ENCODE results near the gene ANXA11. TPM values are rescaled to one million over a fixed set of nuclear protein-coding genes. Genes with fewer than 3 reads are reported as not detected.
"Not testable (repeated sequence)": the region's sequence is repeated elsewhere in the genome, so short reads cannot be mapped to it uniquely, and the experiment has no call there.

Gene ANXA11
- total RNA-seq, 1 donor from 2014 or later: 122 TPM

GRCh38 chr10:80249906-80250305 is 44.6 kb upstream of the ANXA11 start:
- H3K27ac Mint-ChIP-seq (ENCODE audit: unreplicated experiment); H3K9me3 Mint-ChIP-seq (ENCODE audit: unreplicated experiment); H3K27me3 Mint-ChIP-seq (ENCODE audit: low read depth, unreplicated experiment); DNase-seq (ENCODE audit: low read depth); H3K79me2 ChIP-seq (ENCODE audit: insufficient read depth, low read length); H3K4me1 ChIP-seq (ENCODE audit: insufficient read depth, low read length); FAIRE-seq; H3K4me3 ChIP-seq (ENCODE audit: insufficient read depth, low read depth, low read length); H3K36me3 ChIP-seq (ENCODE audit: insufficient read depth, low read length); H4K20me1 ChIP-seq (ENCODE audit: insufficient read depth, low read length); H3K27ac ChIP-seq (ENCODE audit: low read depth, low read length); H3K4me3 Mint-ChIP-seq (ENCODE audit: unreplicated experiment); H3K36me3 Mint-ChIP-seq (ENCODE audit: low read depth, unreplicated experiment); H3K9ac ChIP-seq (ENCODE audit: low read length); H3K27me3 ChIP-seq (ENCODE audit: insufficient read depth, low read length); H2AFZ ChIP-seq (ENCODE audit: low read depth, low read length); H3K4me2 ChIP-seq (ENCODE audit: low read length); H3K9me3 ChIP-seq (ENCODE audit: insufficient read depth, low read depth, low read length): not testable (repeated sequence)
- peaks cover 11% of the 10 kb centered on the region for H3K4me1 Mint-ChIP-seq (ENCODE audit: low read depth, unreplicated experiment)

DNA sequence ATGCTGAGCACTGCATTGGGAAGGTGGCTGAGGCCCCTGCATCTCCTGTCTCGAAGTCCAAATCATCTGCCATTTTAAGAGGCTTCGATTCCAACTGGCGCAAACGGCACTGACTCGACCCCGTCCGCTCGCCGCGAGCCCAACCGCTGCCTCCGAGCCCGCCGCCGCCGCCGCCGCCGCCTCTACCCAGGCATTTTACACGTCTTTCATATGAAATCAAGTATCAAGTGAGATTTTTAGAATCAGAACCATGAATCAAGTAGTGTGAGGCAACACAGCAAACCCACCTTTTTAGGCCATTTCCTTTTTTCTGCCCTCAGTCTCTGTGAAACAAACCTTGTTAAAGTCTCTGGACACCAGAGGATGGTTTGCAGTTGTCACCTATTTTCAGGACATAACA is 42.3 kb upstream of the ANXA11 start:
- H3K36me3 ChIP-seq (ENCODE audit: insufficient read depth, low read length); FAIRE-seq; H3K9me3 Mint-ChIP-seq (ENCODE audit: unreplicated experiment); H3K27ac ChIP-seq (ENCODE audit: low read depth, low read length); H3K27ac Mint-ChIP-seq (ENCODE audit: unreplicated experiment); H3K4me3 ChIP-seq (ENCODE audit: insufficient read depth, low read depth, low read length); H3K27me3 Mint-ChIP-seq (ENCODE audit: low read depth, unreplicated experiment); H3K79me2 ChIP-seq (ENCODE audit: insufficient read depth, low read length); DNase-seq (ENCODE audit: low read depth); H3K27me3 ChIP-seq (ENCODE audit: insufficient read depth, low read length); H3K4me1 ChIP-seq (ENCODE audit: insufficient read depth, low read length); H3K9ac ChIP-seq (ENCODE audit: low read length); H3K36me3 Mint-ChIP-seq (ENCODE audit: low read depth, unreplicated experiment); H3K4me2 ChIP-seq (ENCODE audit: low read length); H4K20me1 ChIP-seq (ENCODE audit: insufficient read depth, low read length); H3K4me1 Mint-ChIP-seq (ENCODE audit: low read depth, unreplicated experiment); H3K4me3 Mint-ChIP-seq (ENCODE audit: unreplicated experiment); H3K9me3 ChIP-seq (ENCODE audit: insufficient read depth, low read depth, low read length); H2AFZ ChIP-seq (ENCODE audit: low read depth, low read length): not testable (repeated sequence)

DNA sequence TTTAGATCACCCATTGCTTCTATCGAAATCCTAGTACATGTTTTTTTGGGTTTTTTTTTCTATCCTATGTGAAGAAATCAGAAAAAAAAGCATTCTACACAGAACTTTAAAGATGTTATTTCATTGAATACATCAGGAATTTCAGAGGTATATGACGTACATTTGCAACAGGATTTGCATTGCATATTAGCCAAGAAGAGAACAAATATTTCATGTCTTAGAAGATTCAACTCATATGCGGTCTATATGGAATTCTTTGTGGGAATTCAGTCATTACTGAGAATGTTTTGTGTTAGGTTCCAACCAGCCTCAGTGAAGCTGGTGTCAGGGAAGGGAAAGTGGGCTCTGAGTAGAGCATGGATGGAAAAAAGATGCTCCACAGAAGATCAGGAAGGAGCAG is 39.0 kb upstream of the ANXA11 start:
- DNase-seq (ENCODE audit: low read depth); H3K27ac ChIP-seq (ENCODE audit: low read depth, low read length); H3K27me3 Mint-ChIP-seq (ENCODE audit: low read depth, unreplicated experiment); H3K4me1 ChIP-seq (ENCODE audit: insufficient read depth, low read length); H3K79me2 ChIP-seq (ENCODE audit: insufficient read depth, low read length); H3K4me1 Mint-ChIP-seq (ENCODE audit: low read depth, unreplicated experiment); H3K4me3 Mint-ChIP-seq (ENCODE audit: unreplicated experiment); H3K9ac ChIP-seq (ENCODE audit: low read length); H4K20me1 ChIP-seq (ENCODE audit: insufficient read depth, low read length); FAIRE-seq; H2AFZ ChIP-seq (ENCODE audit: low read depth, low read length); H3K4me2 ChIP-seq (ENCODE audit: low read length); H3K4me3 ChIP-seq (ENCODE audit: insufficient read depth, low read depth, low read length); H3K9me3 ChIP-seq (ENCODE audit: insufficient read depth, low read depth, low read length); H3K36me3 ChIP-seq (ENCODE audit: insufficient read depth, low read length); H3K36me3 Mint-ChIP-seq (ENCODE audit: low read depth, unreplicated experiment); H3K9me3 Mint-ChIP-seq (ENCODE audit: unreplicated experiment); H3K27ac Mint-ChIP-seq (ENCODE audit: unreplicated experiment); H3K27me3 ChIP-seq (ENCODE audit: insufficient read depth, low read length): not testable (repeated sequence)

GRCh38 chr10:80242341-80242740 is 37.0 kb upstream of the ANXA11 start:
- not testable (repeated sequence) for H3K4me3 ChIP-seq (ENCODE audit: insufficient read depth, low read depth, low read length); H3K27me3 Mint-ChIP-seq (ENCODE audit: low read depth, unreplicated experiment); H3K9ac ChIP-seq (ENCODE audit: low read length); H3K9me3 Mint-ChIP-seq (ENCODE audit: unreplicated experiment); H3K27ac Mint-ChIP-seq (ENCODE audit: unreplicated experiment); H3K4me2 ChIP-seq (ENCODE audit: low read length); H3K4me3 Mint-ChIP-seq (ENCODE audit: unreplicated experiment); H3K27me3 ChIP-seq (ENCODE audit: insufficient read depth, low read length); H4K20me1 ChIP-seq (ENCODE audit: insufficient read depth, low read length); H3K9me3 ChIP-seq (ENCODE audit: insufficient read depth, low read depth, low read length); H3K4me1 Mint-ChIP-seq (ENCODE audit: low read depth, unreplicated experiment); FAIRE-seq; DNase-seq (ENCODE audit: low read depth); H2AFZ ChIP-seq (ENCODE audit: low read depth, low read length); H3K36me3 Mint-ChIP-seq (ENCODE audit: low read depth, unreplicated experiment); H3K36me3 ChIP-seq (ENCODE audit: insufficient read depth, low read length); H3K4me1 ChIP-seq (ENCODE audit: insufficient read depth, low read length); H3K27ac ChIP-seq (ENCODE audit: low read depth, low read length); H3K79me2 ChIP-seq (ENCODE audit: insufficient read depth, low read length)

- H3K36me3 Mint-ChIP-seq (ENCODE audit: low read depth, unreplicated experiment); H3K4me2 ChIP-seq (ENCODE audit: low read length); DNase-seq (ENCODE audit: low read depth); H3K27ac Mint-ChIP-seq (ENCODE audit: unreplicated experiment); H3K27me3 ChIP-seq (ENCODE audit: insufficient read depth, low read length); H3K9ac ChIP-seq (ENCODE audit: low read length); H3K27ac ChIP-seq (ENCODE audit: low read depth, low read length); H3K4me3 Mint-ChIP-seq (ENCODE audit: unreplicated experiment); H3K79me2 ChIP-seq (ENCODE audit: insufficient read depth, low read length); H3K4me1 Mint-ChIP-seq (ENCODE audit: low read depth, unreplicated experiment); FAIRE-seq; H3K9me3 Mint-ChIP-seq (ENCODE audit: unreplicated experiment); H3K4me1 ChIP-seq (ENCODE audit: insufficient read depth, low read length); H3K4me3 ChIP-seq (ENCODE audit: insufficient read depth, low read depth, low read length); H3K9me3 ChIP-seq (ENCODE audit: insufficient read depth, low read depth, low read length); H2AFZ ChIP-seq (ENCODE audit: low read depth, low read length); H4K20me1 ChIP-seq (ENCODE audit: insufficient read depth, low read length); H3K36me3 ChIP-seq (ENCODE audit: insufficient read depth, low read length); H3K27me3 Mint-ChIP-seq (ENCODE audit: low read depth, unreplicated experiment): not testable (repeated sequence)
Measured at GRCh38 chr10:80236457-80236856, 31.1 kb upstream of the ANXA11 start.

DNA sequence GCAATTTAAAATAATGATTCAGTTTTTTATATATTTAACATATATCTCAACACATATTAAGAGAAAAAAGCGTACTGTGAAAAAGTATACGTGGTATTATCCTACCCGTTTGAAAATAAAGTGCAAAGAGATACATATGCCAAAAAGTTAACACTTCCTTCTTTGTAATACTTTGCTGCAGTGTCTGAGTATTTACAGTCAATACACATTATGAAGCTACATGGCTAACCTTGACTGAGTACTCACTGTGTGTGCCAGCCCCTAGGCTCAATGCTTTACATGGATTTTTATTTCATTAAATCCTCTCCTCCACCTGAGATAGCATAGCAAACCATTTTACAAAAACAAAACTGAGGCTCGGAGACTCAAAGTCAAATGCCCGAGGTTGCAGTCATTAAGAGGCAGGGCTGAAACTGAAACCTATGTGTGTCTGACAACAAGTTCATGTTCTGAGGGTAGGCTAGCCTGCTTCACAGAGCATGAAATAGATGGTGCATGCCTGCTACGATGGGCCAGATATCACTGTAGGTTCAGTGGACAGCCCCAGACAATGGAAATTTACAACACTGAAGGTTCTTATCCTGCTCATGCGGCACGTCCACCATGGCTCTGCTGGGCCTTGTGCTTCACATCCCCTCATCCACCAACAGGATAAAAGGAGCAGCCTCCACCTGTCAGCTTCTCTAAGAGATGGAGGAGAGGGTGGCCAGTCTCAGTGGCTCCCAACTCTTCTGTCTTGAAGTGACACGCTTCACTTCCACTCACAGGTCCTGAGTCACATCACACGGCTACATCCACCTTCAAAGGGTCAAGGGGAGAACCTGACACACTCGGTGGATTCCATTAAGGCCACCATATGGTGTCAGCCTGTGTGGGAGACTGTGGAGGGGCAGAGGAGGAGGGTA is 29.2 kb upstream of the ANXA11 start:
- not testable (repeated sequence) for H3K79me2 ChIP-seq (ENCODE audit: insufficient read depth, low read length); H3K27me3 ChIP-seq (ENCODE audit: insufficient read depth, low read length); H2AFZ ChIP-seq (ENCODE audit: low read depth, low read length); H3K9me3 ChIP-seq (ENCODE audit: insufficient read depth, low read depth, low read length); H3K27ac ChIP-seq (ENCODE audit: low read depth, low read length); H3K9ac ChIP-seq (ENCODE audit: low read length); H3K4me1 ChIP-seq (ENCODE audit: insufficient read depth, low read length); H4K20me1 ChIP-seq (ENCODE audit: insufficient read depth, low read length); H3K4me3 Mint-ChIP-seq (ENCODE audit: unreplicated experiment); H3K36me3 Mint-ChIP-seq (ENCODE audit: low read depth, unreplicated experiment); H3K36me3 ChIP-seq (ENCODE audit: insufficient read depth, low read length); DNase-seq (ENCODE audit: low read depth); H3K27ac Mint-ChIP-seq (ENCODE audit: unreplicated experiment); H3K4me3 ChIP-seq (ENCODE audit: insufficient read depth, low read depth, low read length); FAIRE-seq; H3K4me1 Mint-ChIP-seq (ENCODE audit: low read depth, unreplicated experiment); H3K27me3 Mint-ChIP-seq (ENCODE audit: low read depth, unreplicated experiment); H3K4me2 ChIP-seq (ENCODE audit: low read length); H3K9me3 Mint-ChIP-seq (ENCODE audit: unreplicated experiment)

Measured in astrocyte (in vitro differentiated cells and primary cell).